ENCODE data around the gene MPV17.

- no peak for TF ChIP-seq POLR2A (IDR thresholded peaks at IDR 0.05)
- TF ChIP-seq CTCF (IDR thresholded peaks at IDR 0.05): no peak
These were observed 28.0 kb downstream of the MPV17 start for GRCh38 chr2:27294928-27295327.

All from uterus (tissue), 2 donors.